Renal cortex interstitium (tissue), 11 donors: ENCODE data around the gene CAMKMT. TPM values are rescaled to one million over a fixed set of nuclear protein-coding genes. Genes with fewer than 3 reads are reported as not detected.

Experiments used
- DNase-seq, 11 donors: peaks; one replicate each; pipeline ENCODE4 v3.0.0-alpha.2; 2013; ENCODE audit warnings: low read depth in 9 of 11, low spot score in 4 of 11; ENCODE audit errors: extremely low read depth in 1 of 11
- polyA plus RNA-seq, 3 donors: library from polyadenylated mRNA; unstranded; fragments of 120-200 nt; gene quantifications; one replicate each; pipeline ENCODE4 v1.2.1, GENCODE V29; 2013; ENCODE audit not compliant: insufficient read length in 3 of 3

The CAMKMT gene
- polyA plus RNA-seq, 3 donors = 13.2 to 14.8 (median 14.5) TPM

DNA sequence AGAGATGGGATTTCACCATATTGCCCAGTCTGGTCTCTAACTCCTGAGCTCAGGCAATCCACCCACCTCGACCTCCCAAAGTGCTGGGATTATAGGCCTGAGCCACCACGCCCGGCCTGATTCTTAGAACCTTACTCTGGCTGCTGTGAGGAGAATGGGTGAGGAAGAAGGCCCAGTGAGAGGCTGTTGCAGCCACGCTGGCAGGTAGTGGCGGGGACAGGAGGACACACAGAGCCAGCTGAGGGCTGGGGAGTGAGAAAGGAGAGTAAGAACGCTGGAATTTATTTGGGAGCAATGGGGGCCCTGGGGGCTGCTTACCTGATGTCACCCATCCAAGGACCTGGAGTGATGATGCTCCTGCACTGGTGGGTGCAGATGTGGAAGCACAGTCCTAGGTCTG is 425.9 kb downstream of the CAMKMT start:
- DNase-seq = no peak

DNA sequence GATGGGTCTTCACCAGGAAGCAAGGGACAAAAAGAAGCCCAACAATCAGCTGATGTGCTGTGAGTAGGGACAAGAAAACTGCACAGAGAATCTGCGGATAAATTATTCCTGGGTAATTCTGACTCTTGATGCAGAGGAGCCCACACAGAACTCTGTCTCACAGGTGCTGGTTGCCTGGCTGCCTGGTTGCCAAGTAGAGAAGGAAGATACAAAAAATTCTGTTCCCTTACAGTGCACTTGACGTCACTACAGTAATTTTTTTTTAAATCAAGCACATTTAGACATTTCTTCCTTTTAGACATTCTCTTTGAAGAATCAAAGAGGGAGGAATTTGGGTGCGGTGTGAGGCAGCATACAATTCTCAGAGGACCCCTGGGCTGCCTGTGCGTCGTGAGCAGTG is 427.7 kb downstream of the CAMKMT start:
- DNase-seq = no peak

DNA sequence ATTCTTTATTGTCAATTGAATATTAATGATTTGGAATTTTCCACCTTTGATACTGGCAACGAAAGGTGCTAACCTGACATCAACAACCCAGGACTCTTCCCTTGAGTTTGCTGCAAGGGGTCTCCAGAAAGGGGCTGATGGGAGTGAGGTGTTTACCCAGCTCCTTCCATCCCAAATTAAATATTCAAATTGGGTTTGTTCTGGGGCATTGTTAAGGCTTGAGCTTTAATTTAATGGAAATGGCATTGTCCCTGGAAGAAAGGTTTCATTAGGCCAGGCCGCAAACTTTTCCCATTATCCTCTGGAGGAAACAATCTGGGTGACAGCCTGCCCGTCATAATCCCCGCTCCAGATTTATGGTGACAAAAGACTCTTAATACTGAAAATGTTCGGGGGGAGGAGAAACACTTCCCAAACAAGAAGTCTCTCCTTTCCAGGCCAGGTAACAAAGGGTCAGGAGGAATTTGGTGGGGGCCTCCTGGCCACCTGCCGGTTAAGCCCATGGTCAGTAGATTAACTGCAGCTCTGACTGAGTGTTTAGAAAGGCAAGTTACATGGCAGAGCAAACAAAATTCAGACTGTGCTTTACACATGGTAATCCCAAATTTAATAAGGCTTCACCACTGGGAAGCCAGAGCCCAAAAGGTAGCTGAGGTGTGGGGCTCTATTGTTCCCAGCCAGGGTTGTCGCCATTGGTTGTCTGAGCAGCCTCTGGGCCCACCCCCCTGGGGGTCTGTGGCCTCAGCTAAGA is 428.4 kb downstream of the CAMKMT start:
- no peak for DNase-seq

DNA sequence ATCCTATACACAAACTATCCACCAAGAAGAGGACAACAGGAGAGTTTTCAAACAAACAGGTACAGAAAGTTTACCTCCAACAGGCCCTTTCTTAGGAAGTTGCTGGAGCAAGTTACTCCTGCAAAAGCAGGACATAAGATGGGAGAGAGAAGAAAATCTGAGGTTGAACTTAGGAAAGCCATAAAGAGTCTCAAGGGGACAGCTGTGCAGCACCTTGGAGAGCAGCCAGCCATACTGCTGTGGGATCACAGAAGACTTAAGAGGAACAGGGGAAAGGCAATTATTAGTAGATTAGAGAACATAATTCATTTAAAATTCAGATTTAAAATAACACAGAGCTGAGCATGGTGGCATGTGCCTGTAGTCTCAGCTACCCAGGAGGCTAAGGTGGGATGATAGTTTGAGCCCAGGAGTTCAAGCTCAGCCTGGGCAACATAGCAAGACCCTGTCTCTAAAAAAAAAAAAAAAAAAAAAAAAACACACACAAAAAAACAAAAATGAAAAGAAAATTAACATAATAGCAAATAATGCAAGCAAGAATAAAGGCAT is 431.6 kb downstream of the CAMKMT start:
- peak in 5 of 11 donors; percentile 36 to 56 (median 53) for DNase-seq

DNA sequence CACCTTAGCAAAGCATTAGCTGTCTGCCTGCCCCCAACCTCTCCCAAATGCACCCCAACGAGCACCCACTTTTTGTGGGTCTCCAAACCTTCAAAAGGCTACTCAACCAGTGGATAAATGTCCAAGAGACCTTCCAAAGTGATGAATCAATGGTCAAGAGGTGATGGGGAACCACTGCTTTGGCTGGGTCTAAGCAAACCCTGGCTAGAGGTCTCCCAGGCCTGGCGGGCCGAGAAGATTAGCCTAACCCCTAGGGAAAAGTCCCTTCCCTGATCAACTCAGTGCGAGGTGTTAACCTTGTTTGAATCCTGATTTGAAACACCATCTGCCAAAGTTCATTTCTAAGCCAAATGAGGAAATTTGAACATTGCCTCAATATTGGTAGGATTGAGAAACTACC is 435.0 kb downstream of the CAMKMT start:
- DNase-seq = no peak

DNA sequence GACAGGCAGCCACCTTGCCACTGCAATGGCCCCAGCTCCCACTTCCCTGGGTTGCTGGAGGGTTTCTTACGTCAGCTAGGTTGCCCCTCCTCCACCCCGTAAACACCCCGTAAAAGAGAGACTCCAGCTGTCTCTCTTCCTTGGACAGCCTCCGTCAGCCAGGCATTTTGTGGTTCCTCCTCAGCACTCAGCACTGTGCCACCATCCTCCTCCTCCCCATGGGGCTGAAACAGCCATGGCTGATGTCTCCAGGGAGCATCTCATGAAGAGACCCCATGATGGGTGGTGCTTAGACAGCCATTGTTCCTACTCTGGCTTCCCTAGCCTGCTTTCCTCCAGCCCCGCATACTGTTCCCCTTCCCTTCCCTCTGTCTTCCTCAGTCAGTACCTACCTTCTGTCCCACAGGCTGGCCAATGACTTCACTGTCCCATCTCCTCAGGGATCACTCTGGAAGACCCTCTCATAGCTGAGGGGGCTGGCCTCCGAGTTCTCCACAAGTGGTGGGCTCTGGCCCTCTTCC is 436.5 kb downstream of the CAMKMT start:
- DNase-seq = no peak

DNA sequence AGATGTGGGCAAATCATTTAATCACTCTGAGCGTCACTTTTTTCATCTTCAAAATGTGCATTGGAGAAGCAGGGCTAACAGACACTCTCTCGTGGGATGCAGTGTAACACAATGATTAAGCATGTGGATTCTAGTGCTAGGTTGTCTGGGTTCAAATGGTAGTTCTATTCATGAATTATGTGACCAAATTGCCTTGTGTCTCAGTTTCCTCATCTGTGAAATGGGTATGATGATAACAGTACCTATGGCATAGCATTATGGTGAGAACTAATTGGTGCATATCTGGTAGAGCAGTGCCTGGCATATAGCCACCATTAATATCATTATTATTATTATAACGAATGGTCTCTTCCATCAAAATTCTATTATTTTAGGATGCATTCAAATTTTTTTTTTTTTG is 437.4 kb downstream of the CAMKMT start:
- DNase-seq = no peak

DNA sequence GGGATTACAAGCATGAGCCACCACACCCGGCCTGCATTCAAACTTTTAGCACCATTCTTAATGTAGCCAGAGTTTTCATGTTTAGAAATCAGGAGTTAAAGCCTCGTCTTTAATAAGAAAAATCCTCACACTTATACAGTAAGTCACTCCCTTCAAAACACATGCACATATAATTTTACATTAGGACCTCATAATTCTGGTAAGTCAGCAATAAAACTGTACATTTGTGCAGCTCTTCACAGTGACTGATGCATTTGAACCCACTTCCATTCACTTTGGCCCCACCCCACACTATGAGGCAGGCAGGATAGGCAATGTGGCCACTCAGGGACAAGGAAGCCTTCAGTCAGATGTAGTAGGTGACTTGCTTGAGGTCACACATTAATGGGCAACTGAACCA is 438.0 kb downstream of the CAMKMT start:
- DNase-seq = no peak

DNA sequence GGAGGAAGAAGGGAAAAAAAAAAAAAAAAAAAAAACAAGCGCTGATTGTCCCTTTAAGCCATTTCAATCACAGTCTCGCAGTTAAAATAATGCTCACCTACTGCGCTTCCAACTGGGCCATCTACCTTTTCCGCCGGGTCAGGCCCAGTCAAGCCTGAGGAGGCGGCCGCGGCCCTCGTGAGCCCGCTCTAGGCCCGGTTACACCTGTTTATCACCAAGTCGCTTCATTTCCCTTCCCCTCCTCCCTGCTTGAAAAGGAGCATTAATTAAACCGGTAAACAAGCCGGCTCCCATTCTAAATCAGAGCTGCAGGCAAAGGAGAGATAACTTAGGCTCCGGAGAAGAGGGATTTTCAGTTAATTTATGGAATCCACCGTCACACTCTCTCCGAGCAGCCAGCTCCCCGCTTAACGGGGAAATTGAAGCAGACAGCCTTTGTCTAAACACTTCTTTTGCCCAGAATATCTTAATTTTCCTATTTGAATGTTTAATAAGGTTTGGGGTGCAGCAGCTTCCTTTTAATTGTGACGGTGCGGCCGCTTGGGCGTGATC is 439.6 kb downstream of the CAMKMT start:
- no peak for DNase-seq

DNA sequence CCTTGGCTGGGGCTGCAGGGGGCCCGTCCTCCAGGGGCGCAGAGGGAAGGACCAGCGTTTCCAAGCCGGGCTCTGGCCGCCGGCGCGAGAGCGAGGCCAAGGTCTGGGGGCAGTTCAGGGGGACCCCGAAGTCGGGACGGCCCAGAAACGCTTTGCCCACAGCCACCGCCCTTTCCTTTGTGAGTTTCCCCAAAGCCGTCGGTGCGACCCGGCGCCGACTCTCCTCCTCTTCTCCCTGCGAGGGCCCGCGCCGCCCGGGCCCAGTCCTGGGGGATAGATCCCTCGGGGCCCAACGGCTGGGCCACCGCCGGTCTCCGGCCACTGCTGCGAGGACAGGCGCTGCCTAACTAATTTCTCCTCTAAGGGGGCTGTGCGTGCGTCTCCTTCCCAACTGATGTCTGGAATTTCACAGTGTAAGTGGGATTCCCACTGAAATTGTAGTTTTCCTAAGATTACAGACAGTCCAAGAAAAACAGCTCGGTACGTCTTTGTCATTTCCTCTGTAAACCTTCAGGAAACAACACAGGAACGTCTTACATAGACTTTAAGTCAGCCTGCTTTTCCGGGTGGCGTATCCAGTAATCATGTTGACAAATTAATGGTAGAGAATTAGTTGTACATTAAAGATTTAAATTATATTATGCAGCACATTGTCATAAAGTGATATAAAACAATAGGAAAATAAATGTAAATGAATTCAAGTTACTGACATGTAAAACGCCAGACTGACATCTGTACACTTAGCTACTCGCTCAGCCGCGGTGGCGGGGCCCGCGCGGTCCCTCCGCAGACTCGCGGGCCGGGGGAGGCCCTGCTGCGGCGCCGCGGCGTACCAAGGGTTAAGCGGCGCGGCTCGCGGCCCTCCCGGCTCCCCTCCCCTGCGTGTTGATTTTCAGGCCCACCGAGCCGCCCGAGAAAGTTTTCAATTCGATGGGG is 440.4 kb downstream of the CAMKMT start:
- no peak for DNase-seq

DNA sequence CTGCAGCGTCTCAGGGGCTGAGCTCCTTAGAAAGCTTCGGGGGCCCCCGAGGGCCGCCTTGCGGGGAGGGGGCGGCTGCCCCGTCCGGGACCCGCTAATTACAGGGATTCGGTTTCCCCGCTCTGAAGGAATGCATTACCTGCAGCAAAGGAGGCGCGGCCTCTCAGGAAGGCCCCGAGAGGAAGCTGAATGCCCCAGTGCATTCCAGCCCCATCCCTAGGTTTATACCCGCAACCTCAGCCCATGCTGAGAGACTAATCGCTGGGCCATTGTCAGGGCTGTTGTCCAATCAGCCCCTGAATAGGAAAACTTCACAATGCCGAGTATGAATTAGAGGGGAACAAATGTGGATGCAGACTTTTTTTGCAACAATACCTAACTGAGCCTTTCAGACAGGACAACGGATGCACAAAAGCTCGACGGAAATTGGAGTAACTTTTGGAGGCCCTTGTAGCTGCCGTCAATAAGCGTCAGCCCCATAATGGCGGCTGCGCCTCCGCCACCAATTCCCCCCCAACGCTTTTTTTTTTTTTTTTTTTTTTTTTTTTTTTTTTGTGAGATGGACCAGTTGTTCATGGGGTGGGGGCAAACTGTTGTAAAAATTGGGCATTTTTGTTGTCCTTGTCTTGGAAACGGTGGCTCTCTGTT is 441.2 kb downstream of the CAMKMT start:
- no peak for DNase-seq

DNA sequence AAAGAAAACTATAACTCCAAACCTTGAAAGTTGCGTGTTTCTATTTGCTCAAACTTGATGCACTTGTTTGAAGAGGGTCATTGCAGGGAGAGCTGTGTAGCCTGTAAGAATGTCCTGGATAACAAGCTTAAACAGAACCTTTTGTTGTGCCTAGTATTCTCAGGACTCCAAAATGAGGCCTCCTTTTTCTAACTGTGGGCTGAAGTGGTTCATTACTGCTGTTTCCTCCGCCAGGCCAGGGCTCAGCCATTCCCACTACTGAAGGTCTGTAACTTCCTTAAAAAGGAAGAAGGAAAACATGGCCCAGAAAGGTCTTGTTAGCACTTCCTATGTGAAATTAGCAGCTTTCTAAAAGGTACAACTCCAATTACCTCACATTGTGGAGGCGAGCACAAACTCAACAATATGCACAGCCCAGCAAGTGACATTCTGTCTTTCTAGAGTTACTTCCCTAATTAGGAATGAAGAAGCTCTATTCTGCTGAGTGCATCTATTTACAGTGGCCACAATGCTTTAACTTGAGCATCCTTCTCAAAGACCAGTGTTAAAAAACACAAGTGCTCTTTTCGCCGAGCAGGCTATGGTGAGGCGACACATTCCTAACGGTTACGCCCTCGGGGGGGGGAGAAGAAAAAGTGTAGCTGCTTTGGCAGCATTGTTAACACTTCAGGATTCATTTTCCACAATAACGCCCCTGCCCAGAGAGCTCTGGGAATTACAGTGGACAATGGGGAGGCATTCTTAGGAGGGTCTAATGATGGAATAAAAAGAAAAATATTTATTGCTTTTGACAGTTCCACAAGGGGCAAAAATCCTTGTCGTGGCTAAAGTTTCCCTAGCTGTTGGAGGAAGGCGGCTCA is 442.9 kb downstream of the CAMKMT start:
- DNase-seq = no peak

DNA sequence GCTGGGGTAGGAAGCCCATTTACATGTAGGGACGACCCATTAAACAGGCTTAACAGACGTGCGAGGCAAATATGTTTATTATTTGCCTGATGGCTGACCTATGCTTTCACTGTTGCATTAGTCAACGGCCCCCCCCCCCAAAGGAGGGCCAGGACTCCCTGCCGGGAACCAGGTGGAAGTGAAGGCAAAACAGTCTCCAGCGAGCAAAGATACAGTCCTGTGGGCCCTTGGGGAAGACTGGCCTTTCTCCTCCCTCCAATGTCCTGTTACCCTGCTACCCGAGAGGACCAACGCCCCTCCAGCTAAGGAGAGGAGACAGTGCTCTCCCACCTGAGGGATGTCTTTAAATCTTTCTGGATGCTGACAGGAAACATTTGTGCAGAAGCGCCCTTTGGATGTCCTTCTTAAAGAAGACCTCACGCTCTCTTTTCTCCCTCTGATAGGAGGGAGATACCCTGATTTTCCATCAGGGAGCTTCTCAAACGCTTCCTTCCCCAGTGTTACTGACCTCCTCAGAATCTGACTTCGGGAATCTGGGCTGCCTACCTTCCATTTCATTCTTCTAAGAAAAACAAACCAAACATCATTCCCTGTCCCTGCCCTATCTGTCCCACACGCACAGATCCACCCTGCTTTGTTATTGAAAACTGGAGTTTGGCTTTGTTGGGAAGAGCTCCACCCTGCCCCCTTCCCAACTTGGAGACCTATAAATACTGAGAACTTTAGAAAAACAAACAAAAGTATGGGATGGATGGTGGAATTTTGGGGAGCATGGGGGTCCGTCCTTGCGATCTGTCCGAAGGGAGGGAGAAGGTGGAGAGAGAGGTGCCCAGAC is 443.9 kb downstream of the CAMKMT start:
- no peak for DNase-seq

DNA sequence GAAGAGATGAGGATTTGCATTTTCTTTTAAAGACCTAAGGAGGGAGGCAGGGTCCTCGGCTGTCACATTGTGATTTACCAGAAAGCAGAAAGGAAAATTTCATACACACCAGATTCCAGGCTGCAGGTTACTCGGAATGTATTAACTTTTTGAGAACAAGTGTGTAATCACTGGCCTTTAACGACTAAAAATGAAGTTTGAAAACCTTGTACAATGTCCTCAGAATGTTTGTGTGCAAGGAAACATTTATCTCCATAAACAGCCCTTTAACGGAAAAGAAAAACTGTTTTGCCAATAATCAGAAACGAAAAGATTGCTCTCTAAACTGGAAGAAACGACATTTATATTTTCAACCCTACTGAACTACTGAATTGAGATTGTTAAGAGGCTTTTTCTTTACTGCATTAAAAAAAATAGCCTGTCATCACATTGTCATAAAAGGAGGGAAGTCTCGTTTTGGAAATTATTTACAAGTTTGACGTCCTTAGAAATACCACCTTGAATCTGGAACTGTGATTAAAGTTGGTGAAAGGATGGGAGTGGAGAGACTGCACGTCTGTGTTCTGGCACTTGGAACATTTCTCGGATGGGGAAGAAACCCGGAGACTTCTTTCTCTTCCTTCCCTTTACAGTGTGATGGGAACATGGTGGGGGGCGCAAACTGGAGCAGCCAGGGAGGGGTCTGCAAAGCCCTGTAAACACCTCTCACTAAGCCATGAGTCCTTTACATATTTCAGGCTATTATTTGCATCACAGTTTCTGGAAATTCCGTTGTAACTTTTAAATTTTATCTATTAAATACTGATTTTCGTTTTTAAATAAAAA is 445.7 kb downstream of the CAMKMT start:
- DNase-seq = no peak

DNA sequence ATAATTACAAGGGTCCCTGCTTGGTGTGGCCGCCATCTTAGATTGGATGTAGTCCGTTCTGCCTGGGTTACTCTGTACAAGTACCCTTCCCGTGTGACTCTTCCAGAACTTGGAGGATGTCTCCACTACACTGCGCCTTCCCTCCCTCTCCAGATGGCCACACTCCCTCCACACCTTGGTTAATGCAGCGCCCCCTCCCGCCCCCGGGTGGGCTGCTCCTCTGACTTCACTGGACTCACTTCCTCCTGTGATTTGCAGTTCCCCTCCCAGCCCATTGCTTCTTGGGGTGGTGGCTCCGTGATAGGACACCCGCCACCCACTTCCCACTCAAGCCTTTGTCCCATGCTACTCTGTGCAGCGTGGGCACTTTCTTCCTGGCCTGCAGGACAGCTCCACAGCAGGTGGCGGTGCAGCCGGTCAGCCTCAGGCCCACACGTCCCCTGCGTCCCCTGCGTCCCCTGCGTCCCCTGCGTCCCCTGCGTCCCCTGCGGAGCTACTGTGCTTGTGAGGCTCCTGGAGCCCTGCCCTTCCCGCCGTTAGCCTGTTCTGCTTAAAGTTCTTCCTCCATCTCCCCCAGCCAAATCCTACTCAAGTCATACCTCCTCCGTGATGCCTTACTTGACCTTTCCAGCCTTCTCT is 449.3 kb downstream of the CAMKMT start:
- no peak for DNase-seq

DNA sequence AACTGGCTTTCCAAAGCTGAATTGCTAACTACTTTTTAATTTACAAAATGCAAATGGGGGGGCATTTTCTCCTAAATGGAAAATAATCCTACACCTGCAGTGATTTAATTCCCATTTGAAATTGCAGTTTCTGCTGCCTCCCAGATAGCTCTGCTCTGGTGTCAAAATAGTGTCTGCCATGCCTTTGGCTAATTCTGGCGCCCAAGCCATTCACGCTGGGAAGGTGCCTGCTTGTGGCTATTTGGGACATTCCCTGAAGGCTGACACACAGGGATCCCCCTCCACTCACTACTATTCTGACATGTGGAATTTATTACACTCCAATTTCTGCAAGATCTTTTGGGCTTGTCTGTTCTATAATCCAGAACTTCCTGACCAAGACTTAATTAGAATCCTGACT is 451.4 kb downstream of the CAMKMT start:
- DNase-seq = no peak
